ENCODE data around the gene SLC25A39. TPM values are rescaled to one million over a fixed set of nuclear protein-coding genes. Genes with fewer than 3 reads are reported as not detected.

Gene SLC25A39
- total and polyA plus RNA-seq, 2 of the 13 experiments (the other 11 are each of a cell fraction or from before 2014, with no cell fraction given) = 144 to 151 TPM

GRCh38 chr17:44307387-44308186 is 17.0 kb downstream of the SLC25A39 start:
- in situ Hi-C loops (cut with HindIII; ENCODE audit: extremely low pct_ligation_motif_present, low pct_unique_long_range_greater_than_20kb) (no loop called here), intact Hi-C loops (cut with micrococcal nuclease; ENCODE audit: unreplicated experiment) (no loop called here)
- Histone ChIP-seq H3K36me3 (replicated peaks in 1 of 2; ENCODE audit: control insufficient read depth in 1 of 2, insufficient read depth in 2 of 2, low read length in 2 of 2) (no peaks in the 10 kb centered on the region), H3K9ac (ENCODE audit: insufficient read depth, low read depth, low read length) (no peak overlapping the region), H3K27me3 (ENCODE audit: control insufficient read depth in 1 of 2, insufficient read depth in 2 of 2, low read length in 2 of 2) (peaks cover 1 to 21% of the 10 kb centered on the region in 2 experiments; a peak in 4 of 5 replicates), H2AFZ (ENCODE audit: low read length) (no peak overlapping the region), H3K4me2 (ENCODE audit: low read depth, low read length) (peak overlapping the region; percentile 66), H4K20me1 (ENCODE audit: insufficient read depth, low read length) (no peaks in the 10 kb centered on the region), H3K9me3 (ENCODE audit: low read length) (no peaks in the 10 kb centered on the region), H3K27ac (ENCODE audit: extremely low read length, insufficient read depth, low read length) (no peak overlapping the region), H3K4me1 (ENCODE audit: insufficient read depth, low read length) (peaks cover 36% of the 10 kb centered on the region), H3K79me2 (ENCODE audit: insufficient read depth, low read length) (no peaks in the 10 kb centered on the region), H3K4me3 (replicated peaks in 1 of 3; ENCODE audit: insufficient read depth in 1 of 3, low read depth in 2 of 3, low read length in 3 of 3) (peak overlapping the region in 2 of 3 experiments; percentile 58 to 68; a peak in 2 of 6 replicates)
- FAIRE-seq (no peak), ATAC-seq (peak; percentile 48), DNase-seq (ENCODE audit: low spot score) (no peak)
- CTCF ChIA-PET (ENCODE audit: low intra/inter-chr PET ratio, low total read pairs) = no interaction called here
- BruUV-seq (replicated peaks) = no TSS peak
- no peak for TF ChIP-seq MEIS1 (CRISPR knock-in tag; IDR thresholded peaks at IDR 0.05; ENCODE audit: borderline replicate concordance)
- 0 out of 2 replicates have a peak, but pooled peaks have one; percentile 60 for TF ChIP-seq PCBP1 (IDR thresholded peaks at IDR 0.05; ENCODE audit: borderline replicate concordance, low read depth, low read length)
- no peak for TF ChIP-seq RBAK (CRISPR knock-in tag; IDR thresholded peaks at IDR 0.05)
- 0 out of 2 replicates have a peak, but pooled peaks have one; percentile 17 for TF ChIP-seq ZNF768 (CRISPR knock-in tag; IDR thresholded peaks at IDR 0.05)
- 0 out of 2 replicates have a peak, but pooled peaks have one; percentile 3 for TF ChIP-seq ARHGAP35 (CRISPR knock-in tag; IDR thresholded peaks at IDR 0.05; ENCODE audit: borderline replicate concordance)
- no peak for TF ChIP-seq KAT8 (CRISPR knock-in tag; IDR thresholded peaks at IDR 0.05)
- TF ChIP-seq ZNF652 (CRISPR knock-in tag; IDR thresholded peaks at IDR 0.05; ENCODE audit: borderline replicate concordance, low read depth) = peak; percentile 88
- WGBS (ENCODE audit: low lambda C conversion rate) = 26% methylated on average over 21 of the region's 26 CpGs
- POLR2A ChIA-PET = interaction anchor here (0.6 to 1.2 kb wide), 5 partner anchors 11 to 108 kb away, joined by 3 to 6 read pairs (median 3); partner anchors contain the start of genes ATXN7L3 and GRN

- Histone ChIP-seq H3K36me3 (replicated peaks in 1 of 2; ENCODE audit: control insufficient read depth in 1 of 2, insufficient read depth in 2 of 2, low read length in 2 of 2) (no peaks in the 10 kb centered on the region), H3K4me3 (replicated peaks in 1 of 3; ENCODE audit: insufficient read depth in 1 of 3, low read depth in 2 of 3, low read length in 3 of 3) (no peak overlapping the region), H2AFZ (ENCODE audit: low read length) (no peak overlapping the region), H3K4me2 (ENCODE audit: low read depth, low read length) (no peak overlapping the region), H3K79me2 (ENCODE audit: insufficient read depth, low read length) (no peaks in the 10 kb centered on the region), H3K9me3 (ENCODE audit: low read length) (no peaks in the 10 kb centered on the region), H3K27ac (ENCODE audit: extremely low read length, insufficient read depth, low read length) (no peak overlapping the region), H3K9ac (ENCODE audit: insufficient read depth, low read depth, low read length) (no peak overlapping the region), H4K20me1 (ENCODE audit: insufficient read depth, low read length) (no peaks in the 10 kb centered on the region), H3K4me1 (ENCODE audit: insufficient read depth, low read length) (peaks cover 16% of the 10 kb centered on the region), H3K27me3 (ENCODE audit: control insufficient read depth in 1 of 2, insufficient read depth in 2 of 2, low read length in 2 of 2) (peaks cover 1 to 23% of the 10 kb centered on the region in 2 experiments; a peak in 4 of 5 replicates)
- in situ Hi-C loops (cut with HindIII; ENCODE audit: extremely low pct_ligation_motif_present, low pct_unique_long_range_greater_than_20kb) = no loop called here
- intact Hi-C loops (cut with micrococcal nuclease; ENCODE audit: unreplicated experiment) = no loop called here
- ChIA-PET POLR2A (no interaction called here), CTCF (ENCODE audit: low intra/inter-chr PET ratio, low total read pairs) (no interaction called here)
- ATAC-seq (no peak), FAIRE-seq (no peak), DNase-seq (ENCODE audit: low spot score) (no peak)
- BruUV-seq (replicated peaks) = no TSS peak
- TF ChIP-seq HOMEZ (CRISPR knock-in tag; IDR thresholded peaks at IDR 0.05; ENCODE audit: low read depth) (no peak), CENPT (CRISPR knock-in tag; IDR thresholded peaks at IDR 0.05; ENCODE audit: low read depth) (no peak), ZNF841 (CRISPR knock-in tag; IDR thresholded peaks at IDR 0.05; ENCODE audit: borderline replicate concordance) (no peak), SMARCE1 (IDR thresholded peaks at IDR 0.05; ENCODE audit: borderline replicate concordance) (no peak), SNAPC5 (CRISPR knock-in tag; IDR thresholded peaks at IDR 0.05; ENCODE audit: borderline replicate concordance) (no peak), GRHL1 (CRISPR knock-in tag; conservative IDR thresholded peaks at IDR 0.05) (no peak), MAX (IDR thresholded peaks at IDR 0.05) (no peak)
These were observed 20.0 kb downstream of the SLC25A39 start for GRCh38 chr17:44304651-44305050.
